HT-29 (cell line): ENCODE data around the gene LRRC3. TPM values are rescaled to one million over a fixed set of nuclear protein-coding genes. Genes with fewer than 3 reads are reported as not detected.
"Not testable (repeated sequence)": the region's sequence is repeated elsewhere in the genome, so short reads cannot be mapped to it uniquely, and the experiment has no call there.

Experiments
- DNase-seq: peaks from one replicate; pipeline ENCODE4 v3.0.0-alpha.2; 2015; ENCODE audit warnings: low spot score
- total RNA-seq: library from RNA; depleted of rRNA; stranded (reverse); fragments of >200 nt; shearing (Covaris generic); gene quantifications from 2 replicates; pipeline ENCODE4 v1.2.3, GENCODE V29; 2014; rRNA removed

Gene LRRC3, protein sequence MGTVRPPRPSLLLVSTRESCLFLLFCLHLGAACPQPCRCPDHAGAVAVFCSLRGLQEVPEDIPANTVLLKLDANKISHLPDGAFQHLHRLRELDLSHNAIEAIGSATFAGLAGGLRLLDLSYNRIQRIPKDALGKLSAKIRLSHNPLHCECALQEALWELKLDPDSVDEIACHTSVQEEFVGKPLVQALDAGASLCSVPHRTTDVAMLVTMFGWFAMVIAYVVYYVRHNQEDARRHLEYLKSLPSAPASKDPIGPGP
- total RNA-seq = 0.08 and 0.10 TPM in 2 replicates

DNA sequence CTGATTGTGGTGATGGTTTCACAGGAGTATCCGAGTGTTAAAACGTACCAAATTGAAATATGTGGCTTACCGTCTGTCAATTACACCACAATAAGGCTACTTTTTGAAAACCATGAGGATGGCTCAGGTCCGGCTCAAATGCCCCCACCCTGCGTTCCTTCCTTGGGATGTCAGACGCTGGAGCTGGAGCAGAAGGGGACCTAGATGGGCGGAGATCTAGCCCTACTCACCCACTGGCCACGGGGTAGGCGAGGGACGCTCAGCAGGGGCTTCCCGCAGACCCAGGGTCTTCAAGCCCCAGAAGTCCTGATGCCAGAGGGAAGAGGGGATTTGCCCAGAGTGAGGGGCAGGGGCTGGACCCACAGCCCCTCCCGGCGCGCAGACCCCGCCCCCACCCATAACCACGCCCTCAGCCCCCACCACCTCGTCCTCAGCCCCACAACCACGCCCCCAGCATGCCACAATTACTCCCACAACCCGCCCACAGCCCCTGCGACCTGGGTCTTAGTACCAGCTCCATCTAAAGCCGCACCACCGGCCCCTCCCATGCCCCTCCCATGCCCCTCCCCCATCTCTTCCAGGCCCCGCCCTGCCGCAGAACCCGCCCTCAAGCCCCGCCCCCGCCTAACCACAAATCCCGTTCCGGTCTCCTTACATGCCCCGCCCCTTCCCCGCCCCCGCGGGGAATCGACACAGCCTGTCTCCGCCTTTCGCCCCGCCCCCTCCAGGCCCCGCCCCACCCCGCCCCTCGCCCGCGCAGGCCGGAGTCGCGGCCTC is at the start of gene LRRC3:
LRRC3 (plus strand) TSS at position 764 of the 777 bp plus-strand sequence. CDS start 1,135 bp downstream, outside the sequence.
- DNase-seq = peak; percentile 29

DNA sequence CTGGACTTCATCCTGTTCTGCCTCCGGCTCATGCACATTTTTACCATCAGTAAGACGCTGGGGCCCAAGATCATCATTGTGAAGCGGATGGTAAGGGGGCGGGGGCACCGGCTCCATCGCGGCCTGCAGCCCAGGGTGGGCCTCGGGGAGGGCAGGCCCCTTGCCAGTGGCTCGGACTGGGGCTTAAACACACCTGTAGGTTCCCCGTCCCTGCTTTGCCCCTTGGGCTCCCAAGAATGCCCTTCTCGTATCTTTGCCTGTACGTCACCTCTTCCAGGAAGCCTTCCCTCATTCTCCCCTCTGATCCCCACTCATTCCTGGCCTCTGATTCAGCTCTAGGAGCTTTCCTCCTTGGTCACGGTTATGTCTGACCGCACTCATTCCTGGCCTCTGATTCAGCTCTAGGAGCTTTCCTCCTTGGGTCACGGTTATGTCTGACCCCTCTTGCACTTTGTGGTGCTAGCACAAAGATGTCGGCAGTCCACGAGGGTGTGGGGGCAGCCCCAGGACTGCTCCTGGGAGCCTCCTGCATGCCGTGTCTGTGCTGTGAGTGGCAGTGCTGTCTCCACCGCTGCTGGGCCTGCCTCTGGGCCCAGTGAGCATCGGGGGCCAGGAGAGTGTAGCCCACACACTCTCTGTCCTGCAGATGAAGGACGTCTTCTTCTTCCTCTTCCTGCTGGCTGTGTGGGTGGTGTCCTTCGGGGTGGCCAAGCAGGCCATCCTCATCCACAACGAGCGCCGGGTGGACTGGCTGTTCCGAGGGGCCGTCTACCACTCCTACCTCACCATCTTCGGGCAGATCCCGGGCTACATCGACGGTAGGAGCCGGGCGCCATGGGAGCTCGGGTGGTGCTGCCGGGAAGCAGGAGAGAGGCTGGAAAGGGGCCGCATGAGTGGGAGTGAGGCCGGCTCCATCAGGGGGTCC is 49.1 kb upstream of the LRRC3 start:
- no peak for DNase-seq

DNA sequence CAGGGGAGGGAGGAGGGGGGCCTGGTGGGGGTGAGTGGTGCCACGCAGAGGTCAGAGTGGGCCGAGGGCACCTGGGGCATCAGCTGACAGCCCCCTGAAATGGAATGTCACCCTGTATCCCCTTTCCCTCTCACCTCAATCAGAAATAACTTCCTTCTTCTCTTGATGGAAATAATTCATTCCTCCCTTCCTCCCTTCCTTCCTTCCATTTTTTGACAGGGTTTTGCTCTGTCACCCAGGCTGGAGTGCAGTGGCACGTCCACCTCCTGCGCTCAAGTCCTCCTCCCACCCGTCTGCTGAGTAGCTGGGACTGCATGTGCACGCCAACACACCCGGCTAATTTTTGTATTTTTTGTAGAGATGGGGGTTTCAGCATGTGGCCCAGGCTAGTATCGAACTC is 48.4 kb upstream of the LRRC3 start:
- no peak for DNase-seq

DNA sequence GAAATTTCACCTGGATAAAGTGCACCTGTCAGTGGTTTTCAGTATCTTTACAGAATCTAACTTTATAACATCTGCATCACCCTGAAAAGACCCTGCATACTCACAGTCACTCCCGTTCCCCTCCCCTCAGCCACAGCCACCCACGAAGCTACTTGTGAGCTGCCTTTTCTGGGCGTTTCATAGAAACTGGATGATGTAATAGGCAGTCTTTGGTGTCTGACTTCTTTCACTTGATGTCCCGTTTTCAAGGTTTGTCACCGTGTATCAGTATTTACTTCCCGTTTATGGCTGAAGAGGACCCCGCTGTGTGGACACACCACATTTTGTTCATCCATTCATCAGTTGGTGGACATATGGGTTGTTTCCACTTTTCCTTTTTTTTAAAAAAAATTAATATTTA is 47.8 kb upstream of the LRRC3 start:
- DNase-seq = no peak

DNA sequence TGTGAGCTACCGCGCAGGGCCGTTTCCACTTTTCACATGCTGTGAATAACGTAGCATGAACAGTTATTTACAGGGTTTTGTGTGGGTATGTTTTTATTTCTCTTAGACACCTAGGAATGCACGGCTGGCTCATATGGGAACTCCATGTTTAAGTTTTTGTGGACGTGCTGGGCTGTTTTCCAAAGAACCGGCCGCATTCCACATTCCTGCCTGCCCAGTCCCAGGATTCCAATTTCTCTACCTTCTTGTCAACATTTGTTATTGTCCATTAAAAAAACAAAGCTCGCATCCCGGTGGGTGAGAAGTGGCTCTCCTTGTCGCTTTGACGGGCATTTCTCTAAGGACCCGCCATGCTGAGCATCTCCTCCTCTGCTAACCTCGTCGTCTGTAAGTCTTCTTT is 47.1 kb upstream of the LRRC3 start:
- DNase-seq = no peak

DNA sequence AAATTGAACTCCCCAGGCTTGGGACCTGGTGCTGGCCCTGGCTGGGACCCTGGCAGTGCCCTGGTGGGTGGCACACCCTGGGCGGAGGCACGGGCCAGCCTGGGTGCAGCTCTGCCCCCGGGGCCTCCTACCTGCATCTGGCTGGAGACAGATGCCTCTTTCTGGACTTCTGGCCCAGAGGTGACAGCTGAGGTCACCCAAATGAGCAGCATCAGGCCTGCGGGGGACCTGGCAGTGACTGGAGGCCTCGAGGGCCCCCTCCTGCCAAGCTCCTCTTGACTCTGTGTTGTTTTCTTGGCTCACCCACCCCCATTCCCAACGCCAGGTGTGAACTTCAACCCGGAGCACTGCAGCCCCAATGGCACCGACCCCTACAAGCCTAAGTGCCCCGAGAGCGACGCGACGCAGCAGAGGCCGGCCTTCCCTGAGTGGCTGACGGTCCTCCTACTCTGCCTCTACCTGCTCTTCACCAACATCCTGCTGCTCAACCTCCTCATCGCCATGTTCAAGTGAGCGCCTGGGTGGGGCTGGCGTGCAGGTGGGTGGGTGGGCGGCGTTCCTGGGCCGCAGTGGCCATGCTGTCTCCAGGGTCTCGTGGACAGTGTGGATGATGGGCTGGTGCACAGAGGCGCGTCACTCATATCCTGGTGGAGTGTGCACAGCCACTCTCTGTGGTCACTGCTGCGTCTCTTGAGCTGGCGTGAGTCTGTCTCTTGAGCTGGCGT is 41.6 kb upstream of the LRRC3 start:
- DNase-seq = no peak

DNA sequence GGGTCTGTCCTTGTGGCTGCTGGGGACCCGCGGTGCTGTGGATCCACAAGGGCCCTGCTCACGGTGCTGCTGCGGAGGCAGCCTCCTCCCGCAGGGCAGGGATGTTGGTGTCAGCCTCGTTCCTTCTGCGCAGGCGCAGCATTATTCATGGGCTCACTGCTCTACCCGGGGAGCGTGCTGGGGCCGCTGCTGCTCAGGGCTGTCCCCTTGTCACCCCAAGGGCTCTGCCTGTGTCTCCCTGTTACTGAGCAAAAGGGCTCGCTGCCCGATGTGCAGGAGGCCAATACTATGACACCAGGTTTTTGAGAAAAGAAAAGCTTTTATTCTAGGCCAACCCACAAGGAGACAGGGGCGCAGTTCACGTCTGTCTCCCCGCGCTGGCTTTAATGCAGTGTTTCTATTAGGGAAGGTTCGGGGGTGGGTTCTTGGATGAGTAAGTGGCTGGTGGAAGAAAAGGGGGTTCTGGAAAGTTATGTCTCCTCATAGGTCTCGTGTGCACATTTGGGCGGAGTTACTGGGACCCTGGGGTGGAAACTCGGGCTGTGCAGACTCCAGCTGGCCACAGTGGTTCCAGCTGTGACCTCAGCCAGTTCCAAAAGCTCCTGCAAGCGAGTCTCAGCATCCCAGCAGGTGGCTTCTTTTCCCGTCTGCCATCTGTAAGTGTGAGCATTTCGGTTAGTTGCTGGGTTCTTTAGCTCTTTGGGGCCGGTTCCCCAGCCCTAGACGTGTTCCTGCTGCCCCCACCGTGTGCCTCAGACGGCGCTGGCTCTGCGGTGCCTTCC is 40.8 kb upstream of the LRRC3 start:
- no peak for DNase-seq

DNA sequence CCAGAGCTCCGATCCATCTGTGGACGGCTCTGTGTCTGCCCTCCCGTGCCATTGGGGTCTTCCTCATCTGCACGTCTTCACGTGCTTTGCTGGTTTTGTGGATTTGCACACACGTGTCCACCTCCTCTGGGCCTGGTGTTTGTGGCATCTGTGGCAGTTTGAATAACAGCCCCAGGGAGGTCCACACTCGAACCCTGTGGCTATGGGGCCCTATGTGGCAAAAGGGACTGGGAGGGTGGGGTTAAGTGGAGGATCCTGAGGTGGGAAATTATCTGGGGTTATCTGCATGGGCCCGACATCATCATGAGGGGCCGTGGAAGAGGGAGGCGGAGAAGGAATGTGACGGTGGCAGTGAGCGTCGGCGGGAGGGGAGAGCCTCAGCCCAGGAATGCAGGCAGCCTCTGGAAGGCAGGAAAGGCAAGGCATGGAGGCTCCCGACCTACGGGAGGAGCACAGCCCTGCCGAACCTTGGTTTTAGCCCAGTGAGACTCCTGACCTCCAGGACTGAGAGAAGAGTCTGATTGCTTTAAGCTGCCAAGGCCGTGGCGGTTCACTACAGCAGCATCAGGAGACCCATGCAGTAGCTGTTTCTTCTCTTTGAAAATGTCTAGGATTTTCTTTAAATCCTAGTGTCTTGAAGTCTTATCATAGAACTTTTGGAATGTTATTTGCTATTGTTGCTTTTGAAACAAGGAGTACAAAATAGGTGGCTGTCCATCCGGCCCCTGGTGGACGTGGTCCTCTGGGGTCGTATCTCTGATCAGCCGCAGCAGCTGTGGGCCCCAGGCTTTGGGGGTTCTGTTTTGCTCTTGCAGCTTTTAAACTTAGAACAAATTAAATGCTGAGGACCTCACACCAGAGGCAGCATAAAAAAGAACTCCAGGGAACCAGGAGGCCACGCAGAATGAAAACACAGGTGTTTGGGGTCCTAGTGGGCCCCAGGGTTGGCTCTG is 40.0 kb upstream of the LRRC3 start:
- no peak for DNase-seq

DNA sequence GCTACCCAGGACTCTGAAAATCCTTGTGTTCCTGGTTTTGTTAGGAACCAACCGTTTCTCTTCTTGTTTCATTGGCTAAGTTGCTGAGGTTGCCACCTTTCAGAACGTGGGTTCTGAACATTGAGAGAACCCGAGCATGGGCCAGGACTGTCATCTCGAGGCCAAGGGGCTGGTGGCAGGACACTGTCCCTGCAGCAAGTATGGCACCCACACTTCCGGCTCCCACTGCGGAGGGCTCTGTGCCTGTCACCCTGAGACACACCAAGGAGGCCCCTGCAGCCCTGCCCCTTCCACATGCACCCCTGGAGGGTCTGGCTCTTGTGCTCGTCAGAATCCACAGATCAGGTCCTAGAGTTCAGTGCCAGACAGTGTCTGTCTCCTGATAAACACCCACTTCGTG is 39.1 kb upstream of the LRRC3 start:
- no peak for DNase-seq

DNA sequence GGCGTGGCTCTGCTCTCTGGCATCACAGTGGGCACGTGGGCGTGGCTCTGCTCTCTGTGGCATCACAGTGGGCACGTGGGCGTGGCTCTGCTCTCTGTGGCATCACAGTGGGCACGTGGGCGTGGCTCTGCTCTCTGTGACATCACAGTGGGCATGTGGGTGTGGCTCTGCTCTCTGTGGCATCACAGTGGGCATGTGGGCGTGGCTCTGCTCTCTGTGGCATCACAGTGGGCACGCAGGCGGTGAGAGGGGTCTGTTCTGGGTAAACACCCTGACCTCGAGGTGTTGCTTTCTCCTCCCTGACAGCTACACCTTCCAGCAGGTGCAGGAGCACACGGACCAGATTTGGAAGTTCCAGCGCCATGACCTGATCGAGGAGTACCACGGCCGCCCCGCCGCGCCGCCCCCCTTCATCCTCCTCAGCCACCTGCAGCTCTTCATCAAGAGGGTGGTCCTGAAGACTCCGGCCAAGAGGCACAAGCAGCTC is 37.6 kb upstream of the LRRC3 start:
- DNase-seq = not testable (repeated sequence)

DNA sequence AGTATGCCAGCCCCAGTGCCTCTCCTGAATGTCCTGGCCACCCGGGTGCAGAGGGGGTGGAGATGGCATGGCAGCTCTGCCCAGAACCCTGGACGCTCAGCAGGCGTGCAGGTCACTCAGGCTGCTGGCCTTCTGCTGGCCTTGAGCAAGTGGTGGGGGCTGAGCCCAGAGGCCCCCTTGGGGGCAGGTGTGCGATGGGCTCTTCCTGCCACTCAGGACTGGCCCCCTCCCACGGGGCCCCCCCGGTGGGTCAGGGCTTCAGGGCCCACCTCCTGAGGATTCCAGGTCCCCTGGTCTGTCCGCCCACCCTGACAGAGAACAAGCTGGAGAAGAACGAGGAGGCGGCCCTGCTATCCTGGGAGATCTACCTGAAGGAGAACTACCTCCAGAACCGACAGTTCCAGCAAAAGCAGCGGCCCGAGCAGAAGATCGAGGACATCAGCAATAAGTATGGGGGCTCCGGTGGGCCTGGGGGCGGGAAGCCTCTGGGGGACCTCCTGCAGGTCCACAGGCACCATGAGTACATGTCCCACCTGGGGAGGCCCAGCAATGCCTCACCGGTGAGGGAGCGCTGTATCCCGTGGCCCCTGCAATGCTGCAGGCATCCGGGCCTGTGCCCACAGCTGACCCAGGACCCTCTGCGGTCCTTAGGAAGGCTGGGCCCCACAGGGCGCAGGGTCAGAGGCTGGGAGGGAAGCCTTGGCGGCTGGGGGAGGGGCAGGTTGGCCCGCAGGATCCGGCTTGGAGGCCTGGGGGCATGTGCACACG is 37.0 kb upstream of the LRRC3 start:
- no peak for DNase-seq

DNA sequence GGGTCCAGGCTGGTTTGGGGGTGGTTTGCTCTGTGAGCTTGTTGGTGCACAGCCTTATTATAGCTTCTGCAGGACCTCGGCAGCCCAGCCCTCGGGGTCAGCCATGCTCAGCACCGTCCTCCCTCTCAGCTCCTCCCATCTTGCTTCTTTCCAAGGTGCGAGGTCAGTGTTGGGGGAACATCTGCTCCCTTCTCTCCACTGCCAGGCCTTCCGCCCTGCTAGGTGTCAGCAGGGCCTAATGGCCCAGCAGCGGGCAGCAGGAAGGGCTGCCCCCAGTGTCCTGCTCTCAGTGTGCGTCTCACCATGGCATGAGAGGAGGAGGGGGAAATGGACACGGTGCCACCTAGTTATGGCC is 36.5 kb upstream of the LRRC3 start:
- no peak for DNase-seq

DNA sequence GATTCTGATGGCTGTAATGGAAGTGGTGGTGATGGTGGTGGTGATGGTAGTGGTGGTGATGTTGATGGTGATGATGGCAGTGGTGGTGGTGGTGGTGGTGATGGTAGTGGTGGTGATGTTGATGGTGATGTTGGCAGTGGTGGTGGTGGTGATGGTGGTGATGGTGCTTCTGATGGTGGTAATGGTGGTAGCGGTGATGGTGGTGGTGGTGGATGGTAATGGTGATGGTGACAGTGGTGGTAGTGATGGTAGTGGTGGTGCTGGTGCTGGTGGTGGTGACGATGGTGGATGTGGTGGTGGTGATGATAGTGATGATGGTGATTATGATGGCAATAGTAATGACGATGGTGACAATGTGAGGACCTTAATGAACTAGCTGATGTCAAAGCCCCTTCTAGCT is 35.6 kb upstream of the LRRC3 start:
- no peak for DNase-seq

DNA sequence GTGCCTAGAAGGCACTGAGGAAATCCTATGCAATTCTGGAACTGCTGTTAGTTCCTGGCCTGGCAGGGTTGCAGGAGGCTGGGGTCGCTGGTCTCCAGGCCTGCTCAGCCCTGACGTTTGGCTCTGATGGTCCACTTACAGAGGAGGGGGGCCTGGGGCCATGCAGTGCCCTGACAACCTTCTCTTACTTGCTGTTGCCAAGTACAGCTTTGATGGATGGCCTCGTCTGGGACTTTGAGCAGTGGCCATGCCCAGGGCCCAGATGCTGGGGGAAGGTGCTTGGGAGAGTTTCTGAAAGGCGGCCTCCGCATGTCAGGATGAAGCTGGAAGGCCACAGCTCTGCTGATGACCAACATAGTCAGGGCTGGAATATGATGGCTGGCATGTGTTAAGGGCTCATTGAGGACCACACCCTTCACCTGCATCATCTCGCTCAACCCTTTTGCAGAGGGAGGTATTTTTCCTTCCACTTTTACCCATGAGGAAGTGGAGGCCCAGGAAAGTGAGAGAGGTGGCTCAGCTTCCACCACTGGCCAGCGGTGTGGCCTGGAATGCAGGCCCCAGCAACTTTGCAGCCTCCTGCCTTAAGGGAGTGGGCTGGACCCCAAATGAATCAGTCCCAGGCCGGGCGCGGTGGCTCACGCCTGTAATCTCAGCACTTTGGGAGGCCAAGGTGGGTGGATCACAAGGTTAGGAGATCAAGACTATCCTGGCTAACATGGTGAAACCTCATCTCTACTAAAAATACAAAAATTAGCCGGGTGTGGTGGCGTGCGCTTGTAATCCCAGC is 34.7 kb upstream of the LRRC3 start:
- no peak for DNase-seq

DNA sequence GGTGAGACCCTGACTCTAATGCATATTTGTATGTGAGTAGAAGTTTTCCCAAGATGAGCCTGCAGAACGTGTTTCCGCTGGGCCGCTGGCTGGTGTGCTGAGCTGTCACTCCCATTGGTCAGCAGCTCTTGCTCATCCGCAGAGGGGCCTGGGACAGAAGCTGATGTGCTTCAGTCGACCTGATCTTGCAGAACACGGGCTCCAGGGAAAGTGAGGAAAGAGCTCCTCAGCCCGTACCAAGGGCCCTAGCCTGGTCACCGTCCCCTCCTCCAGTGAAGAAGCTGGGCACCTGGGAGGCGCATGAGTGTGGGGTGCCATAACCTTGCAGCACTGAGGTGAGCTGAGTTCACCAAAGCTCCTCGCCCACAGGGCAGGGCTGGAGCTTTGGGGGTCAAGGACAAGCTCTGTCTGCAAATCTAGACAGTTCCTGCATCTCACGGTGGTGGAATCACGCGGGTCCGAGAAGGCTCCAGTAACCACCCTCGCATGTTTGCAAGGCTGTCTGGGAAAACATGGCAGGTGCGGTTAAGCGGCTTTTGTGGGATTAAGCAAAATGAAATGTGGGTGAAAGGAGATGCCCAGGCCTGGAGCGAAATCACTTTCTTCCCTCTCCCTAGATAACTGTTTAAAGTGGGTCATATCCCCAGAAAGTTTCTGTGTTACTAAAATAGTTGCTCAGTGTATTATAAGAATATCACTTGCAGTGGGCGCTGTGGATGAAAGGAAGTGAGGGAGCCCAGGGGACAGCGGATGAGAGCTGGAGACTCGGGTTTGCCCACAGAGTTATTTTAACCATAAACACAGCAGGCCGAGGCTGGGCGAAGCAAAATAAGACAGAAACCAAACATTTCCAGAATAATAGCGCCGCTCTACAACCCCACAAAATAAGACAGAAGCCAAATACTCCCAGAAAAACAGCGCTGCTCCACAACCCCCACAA is 33.1 kb upstream of the LRRC3 start:
- no peak for DNase-seq

DNA sequence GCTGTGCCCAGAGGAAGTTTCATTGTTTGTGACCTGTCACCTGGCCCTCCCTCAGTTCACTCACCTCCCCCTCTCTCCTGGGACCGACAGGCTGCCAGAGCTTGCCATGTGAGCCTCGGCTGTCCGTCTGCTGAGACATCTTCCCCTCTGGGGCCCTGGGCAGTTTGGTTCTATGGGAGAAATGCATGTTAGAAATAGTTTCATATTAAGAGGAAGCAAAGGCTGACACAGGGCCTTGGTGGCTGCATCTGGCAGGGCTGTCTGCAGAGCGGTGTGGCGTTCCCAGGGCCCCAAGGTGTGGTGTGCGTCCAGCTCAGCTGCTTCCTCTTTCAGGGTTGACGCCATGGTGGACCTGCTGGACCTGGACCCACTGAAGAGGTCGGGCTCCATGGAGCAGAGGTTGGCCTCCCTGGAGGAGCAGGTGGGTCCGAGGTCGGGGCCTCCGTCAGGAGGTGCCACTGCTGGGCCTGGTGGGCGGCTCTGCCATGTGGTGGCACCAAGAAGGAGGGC is 31.9 kb upstream of the LRRC3 start:
- DNase-seq = no peak
